ENCODE measurements around the gene ZNF594.

DNA sequence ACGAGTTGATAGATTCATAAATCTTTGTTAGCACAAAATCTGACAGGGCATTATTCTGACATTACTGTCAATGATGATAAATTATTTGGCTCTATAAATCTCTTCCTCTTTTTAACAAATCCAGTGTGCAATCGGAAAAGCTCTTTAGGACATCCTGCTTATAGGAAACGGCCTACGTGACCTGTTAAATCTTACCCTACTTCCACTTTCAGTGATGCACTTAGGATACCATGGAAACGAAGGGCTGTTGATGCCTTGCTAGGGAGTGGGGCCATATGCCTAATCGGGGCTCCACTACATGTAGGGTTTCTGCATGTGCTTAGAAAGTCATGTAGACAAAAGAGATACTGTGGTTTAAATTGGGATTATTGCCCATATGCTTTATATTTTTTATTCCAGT is 27.2 kb downstream of the ZNF594 start:
- TF ChIP-seq, protein P1, sequence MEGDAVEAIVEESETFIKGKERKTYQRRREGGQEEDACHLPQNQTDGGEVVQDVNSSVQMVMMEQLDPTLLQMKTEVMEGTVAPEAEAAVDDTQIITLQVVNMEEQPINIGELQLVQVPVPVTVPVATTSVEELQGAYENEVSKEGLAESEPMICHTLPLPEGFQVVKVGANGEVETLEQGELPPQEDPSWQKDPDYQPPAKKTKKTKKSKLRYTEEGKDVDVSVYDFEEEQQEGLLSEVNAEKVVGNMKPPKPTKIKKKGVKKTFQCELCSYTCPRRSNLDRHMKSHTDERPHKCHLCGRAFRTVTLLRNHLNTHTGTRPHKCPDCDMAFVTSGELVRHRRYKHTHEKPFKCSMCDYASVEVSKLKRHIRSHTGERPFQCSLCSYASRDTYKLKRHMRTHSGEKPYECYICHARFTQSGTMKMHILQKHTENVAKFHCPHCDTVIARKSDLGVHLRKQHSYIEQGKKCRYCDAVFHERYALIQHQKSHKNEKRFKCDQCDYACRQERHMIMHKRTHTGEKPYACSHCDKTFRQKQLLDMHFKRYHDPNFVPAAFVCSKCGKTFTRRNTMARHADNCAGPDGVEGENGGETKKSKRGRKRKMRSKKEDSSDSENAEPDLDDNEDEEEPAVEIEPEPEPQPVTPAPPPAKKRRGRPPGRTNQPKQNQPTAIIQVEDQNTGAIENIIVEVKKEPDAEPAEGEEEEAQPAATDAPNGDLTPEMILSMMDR (IDR thresholded peaks at IDR 0.05), result no peak
- TF ChIP-seq POLR2AphosphoS5 (IDR thresholded peaks at IDR 0.05), result no peak

Data from breast epithelium (tissue), 3 donors.